Hepatic stellate cell (primary cell): ENCODE data around the gene RBMX2.

Experiments
- DNase-seq: peaks from one replicate; pipeline ENCODE4 v3.0.0; 2011; ENCODE audit warnings: low spot score

Gene RBMX2

DNA sequence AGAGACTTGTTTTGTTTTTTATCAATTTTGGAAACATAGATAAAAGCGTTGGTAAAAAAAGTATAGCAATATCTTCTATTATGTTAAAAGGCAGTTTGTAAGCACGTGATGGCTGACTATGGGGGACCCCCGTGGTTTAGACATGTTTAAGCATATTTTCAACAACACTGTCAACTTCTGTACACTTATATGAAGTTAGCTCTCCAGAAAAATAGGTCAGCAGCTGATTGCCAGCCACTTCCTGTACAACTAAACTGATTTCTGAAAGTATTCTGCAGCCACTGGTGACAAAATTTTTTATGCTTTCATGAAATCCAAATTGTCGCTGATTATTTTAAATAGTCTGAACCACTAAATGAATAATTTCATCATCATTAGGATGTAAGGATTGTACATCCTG lies 45.2 kb downstream of the RBMX2 start:
- no peak for DNase-seq
